Astrocyte of the spinal cord (primary cell): ENCODE results near the gene FTL.
"Not testable (repeated sequence)": the region's sequence is repeated elsewhere in the genome, so short reads cannot be mapped to it uniquely, and the experiment has no call there.

Experiments
- DNase-seq: peaks from one replicate; pipeline ENCODE4 v3.0.0; 2011; ENCODE audit warnings: low read depth, low spot score
- H3K4me3 ChIP-seq: 2 replicates; pipeline ENCODE4 v1.5.1; 2011; ENCODE audit warnings: low read depth, mild to moderate bottlenecking, low read length, moderate library complexity
- in situ Hi-C: cut with HindIII; loops from 2 replicates; pipeline ENCODE4 v1.10.0; 2017; ENCODE audit warnings: low sequenced_read_pairs
- TF ChIP-seq, protein P1 (sequence below): IDR thresholded peaks from 2 replicates; pipeline ENCODE4 v1.5.1; 2012; ENCODE audit warnings: low read depth, mild to moderate bottlenecking, low read length, inconsistent platforms

FTL gene

DNA sequence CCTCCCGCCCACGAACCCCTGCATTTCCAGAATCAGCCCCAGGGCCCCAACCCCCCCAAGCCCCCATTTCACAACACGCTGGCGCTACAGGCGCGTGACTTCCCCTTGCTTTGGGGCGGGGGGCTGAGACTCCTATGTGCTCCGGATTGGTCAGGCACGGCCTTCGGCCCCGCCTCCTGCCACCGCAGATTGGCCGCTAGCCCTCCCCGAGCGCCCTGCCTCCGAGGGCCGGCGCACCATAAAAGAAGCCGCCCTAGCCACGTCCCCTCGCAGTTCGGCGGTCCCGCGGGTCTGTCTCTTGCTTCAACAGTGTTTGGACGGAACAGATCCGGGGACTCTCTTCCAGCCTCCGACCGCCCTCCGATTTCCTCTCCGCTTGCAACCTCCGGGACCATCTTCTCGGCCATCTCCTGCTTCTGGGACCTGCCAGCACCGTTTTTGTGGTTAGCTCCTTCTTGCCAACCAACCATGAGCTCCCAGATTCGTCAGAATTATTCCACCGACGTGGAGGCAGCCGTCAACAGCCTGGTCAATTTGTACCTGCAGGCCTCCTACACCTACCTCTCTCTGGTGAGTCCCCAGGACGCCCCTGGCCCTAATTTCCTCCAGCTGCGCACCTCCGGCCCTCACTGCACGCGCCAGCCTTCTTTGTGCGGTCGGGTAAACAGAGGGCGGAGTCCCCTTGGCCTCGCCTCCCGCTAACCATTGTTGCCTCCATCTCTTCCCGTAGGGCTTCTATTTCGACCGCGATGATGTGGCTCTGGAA is at the start of gene FTL:
Gene FTL, plus strand, starts transcription at position 270 of the 766 bp plus-strand sequence. Its CDS starts 199 bp downstream, at position 469.
- in situ Hi-C loops, result no loop called here
- TF ChIP-seq, protein P1, sequence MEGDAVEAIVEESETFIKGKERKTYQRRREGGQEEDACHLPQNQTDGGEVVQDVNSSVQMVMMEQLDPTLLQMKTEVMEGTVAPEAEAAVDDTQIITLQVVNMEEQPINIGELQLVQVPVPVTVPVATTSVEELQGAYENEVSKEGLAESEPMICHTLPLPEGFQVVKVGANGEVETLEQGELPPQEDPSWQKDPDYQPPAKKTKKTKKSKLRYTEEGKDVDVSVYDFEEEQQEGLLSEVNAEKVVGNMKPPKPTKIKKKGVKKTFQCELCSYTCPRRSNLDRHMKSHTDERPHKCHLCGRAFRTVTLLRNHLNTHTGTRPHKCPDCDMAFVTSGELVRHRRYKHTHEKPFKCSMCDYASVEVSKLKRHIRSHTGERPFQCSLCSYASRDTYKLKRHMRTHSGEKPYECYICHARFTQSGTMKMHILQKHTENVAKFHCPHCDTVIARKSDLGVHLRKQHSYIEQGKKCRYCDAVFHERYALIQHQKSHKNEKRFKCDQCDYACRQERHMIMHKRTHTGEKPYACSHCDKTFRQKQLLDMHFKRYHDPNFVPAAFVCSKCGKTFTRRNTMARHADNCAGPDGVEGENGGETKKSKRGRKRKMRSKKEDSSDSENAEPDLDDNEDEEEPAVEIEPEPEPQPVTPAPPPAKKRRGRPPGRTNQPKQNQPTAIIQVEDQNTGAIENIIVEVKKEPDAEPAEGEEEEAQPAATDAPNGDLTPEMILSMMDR, result no peak
- H3K4me3 ChIP-seq, result peak within 1 kb of the TSS; percentile 92
- DNase-seq, result peak; percentile 95

DNA sequence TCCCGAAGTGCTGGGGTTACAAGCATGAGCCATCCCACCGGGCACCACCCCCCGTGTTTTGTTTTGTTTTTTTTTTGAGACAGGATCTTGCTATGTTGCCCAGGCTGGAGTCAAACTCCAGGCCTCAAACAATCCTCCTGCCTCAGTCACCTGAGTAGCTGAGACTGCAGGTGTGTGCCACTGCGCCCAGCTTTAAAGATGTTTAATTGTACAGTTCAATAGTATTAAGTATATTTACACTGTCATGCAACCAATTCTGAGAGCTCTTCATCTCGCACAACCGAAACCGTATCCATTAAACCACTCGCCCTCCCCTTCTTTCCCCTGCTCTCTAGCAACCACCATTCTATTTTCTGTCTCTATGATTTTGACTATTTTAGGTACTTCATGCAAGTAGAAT is 49.4 kb upstream of the FTL start:
- no peak overlapping the region for H3K4me3 ChIP-seq
- in situ Hi-C loops, result no loop called here
- TF ChIP-seq, protein P1, result no peak
- DNase-seq, result no peak

DNA sequence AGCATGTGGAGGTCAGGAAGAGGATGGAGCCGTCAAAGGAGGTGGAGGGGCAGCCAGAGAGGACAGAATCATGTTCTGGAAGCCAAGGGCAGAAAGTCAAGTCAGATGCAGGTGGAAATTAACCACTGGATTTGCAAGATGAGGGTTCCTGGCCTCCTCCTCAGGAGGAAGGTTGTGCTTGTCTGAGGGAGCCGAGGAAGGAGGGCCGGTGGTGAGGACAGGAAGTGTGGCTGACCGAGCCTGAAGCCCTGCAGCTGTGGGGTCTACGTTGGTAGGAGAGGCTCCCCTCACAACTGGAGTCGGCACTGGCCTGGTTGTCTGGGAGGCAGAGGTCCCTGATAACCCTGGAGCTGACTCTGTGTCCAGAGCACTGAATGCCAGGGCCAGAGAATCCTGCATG is 47.0 kb upstream of the FTL start:
- no peak overlapping the region for H3K4me3 ChIP-seq
- in situ Hi-C loops, result no loop called here
- TF ChIP-seq, protein P1, result no peak

DNA sequence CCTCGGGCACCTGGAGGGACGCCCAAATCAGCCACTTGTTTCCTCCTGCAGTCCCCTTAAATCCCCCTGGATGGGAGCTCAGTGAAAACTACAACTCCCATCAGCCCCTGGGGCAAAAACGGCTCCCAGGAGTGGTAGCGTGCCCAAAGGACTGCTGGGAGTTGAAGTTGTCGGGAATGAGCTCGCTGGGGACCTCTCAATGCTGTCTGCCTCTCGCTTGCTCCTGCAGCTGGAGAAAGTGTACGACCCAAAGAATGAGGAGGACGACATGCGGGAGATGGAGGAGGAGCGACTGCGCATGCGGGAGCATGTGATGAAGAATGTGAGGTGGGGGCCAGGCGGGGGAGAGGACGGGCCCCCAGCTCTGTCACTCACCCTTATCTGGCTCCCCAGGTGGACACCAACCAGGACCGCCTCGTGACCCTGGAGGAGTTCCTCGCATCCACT is 46.3 kb upstream of the FTL start:
- no peak overlapping the region for H3K4me3 ChIP-seq
- TF ChIP-seq, protein P1, result no peak
- DNase-seq, result no peak
- in situ Hi-C loops, result no loop called here

More for the DNA sequence above, 47.0 kb upstream of the FTL start:
- no peak for DNase-seq

DNA sequence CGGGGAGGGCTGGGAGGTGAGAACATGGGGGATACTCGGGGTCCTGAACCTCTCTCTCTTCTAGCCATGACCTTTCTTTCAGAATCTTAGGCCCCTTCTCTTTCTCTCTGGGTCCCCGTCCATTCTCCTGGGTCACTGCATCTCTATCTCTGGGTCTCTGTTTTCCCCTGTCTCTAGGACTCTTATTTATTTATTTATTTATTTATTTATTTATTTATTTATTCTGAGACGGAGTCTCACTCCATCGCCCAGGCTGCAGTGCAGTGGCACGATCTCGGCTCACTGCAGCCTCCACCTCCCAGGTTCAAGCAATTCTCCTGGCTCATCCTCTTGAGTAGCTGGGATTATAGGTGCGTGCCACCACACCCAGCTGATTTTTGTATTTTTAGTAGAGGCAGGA is 45.8 kb upstream of the FTL start:
- in situ Hi-C loops, H3K4me3 ChIP-seq, DNase-seq: not testable (repeated sequence)

DNA sequence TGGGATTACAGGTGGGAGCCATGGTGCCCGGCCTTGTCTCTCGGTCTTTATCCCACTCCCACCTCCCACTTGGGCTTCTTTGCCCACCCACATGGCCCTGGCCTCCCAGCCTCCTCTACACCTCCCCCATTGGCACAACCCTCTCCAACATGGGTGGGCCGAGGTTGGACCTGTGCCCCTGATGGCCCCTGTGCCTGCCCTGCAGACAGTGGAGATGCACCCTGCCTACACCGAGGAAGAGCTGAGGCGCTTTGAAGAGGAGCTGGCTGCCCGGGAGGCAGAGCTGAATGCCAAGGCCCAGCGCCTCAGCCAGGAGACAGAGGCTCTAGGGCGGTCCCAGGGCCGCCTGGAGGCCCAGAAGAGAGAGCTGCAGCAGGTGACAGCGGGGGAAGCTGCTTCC is 44.2 kb upstream of the FTL start:
- in situ Hi-C loops, result no loop called here
- no peak for DNase-seq
- TF ChIP-seq, protein P1, result no peak
- H3K4me3 ChIP-seq, result no peak overlapping the region

DNA sequence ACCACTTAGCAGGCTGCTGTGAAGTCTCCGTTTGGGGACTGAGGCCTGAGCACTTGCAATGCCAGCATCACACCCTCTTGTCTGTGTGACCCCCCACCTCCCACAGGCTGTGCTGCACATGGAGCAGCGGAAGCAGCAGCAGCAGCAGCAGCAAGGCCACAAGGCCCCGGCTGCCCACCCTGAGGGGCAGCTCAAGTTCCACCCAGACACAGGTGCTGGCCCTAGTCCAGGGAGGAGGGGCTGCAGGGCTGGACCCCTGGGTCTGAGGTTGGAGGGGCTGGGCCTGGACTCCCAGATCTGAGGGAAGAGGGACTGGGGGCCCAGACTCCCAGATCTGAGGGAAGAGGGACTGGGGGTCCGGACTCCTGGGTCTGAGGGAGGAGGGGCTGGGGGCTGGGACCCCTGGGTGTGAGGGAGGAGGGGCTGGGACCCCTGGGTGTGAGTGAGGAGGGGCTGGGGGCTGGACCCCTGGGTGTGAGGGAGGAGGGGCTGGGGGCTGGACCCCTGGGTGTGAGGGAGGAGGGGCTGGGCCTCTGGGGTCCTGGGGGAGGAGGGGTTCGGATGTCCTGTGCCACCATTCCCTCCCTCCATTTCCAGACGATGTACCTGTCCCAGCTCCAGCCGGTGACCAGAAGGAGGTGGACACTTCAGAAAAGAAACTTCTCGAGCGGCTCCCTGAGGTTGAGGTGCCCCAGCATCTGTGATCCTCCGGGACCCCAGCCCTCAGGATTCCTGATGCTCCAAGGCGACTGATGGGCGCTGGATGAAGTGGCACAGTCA is 43.2 kb upstream of the FTL start:
- TF ChIP-seq, protein P1, result no peak
- no peak overlapping the region for H3K4me3 ChIP-seq
- in situ Hi-C loops, result no loop called here

More for the DNA sequence above, 43.2 kb upstream of the FTL start:
- no peak for DNase-seq
